Transverse colon (tissue), 4 donors: Measurements from ENCODE around the gene BORCS8.

Experiments used
- EP300 ChIP-seq: sonication (generic); formaldehyde crosslinking; IDR thresholded peaks from one replicate; pipeline ENCODE4 v1.6.1; 2017; ENCODE audit warnings: antibody characterized with exemption, low read depth
- POLR2A ChIP-seq: fragments of 450-650 bp; IDR thresholded peaks from one replicate; pipeline ENCODE4 v1.6.1; 2016; ENCODE audit warnings: antibody characterized with exemption, mild to moderate bottlenecking, moderate library complexity
- POLR2AphosphoS5 ChIP-seq, 3 donors: sonication (generic); formaldehyde crosslinking; IDR thresholded peaks; one replicate each; pipeline ENCODE4 v1.6.1; 2016; ENCODE audit warnings: antibody characterized with exemption in 3 of 3
- TF ChIP-seq, protein P1 (sequence below), 5 experiments: fragments of 200-600 bp in 3 of 5; fragments of 450-650 bp in 2 of 5; sonication (generic) in 3 of 5; IDR thresholded peaks; 1 replicate in 2 of 5; 2 replicates in 3 of 5; pipeline ENCODE4 v1.5.1; 2016 to 2017; ENCODE audit warnings: antibody characterized with exemption in 5 of 5, inconsistent platforms in 3 of 5, mild to moderate bottlenecking in 2 of 5, moderate library complexity in 1 of 5

GRCh38 chr19:19201697-19202630 is 10.0 kb upstream of the BORCS8 start:
- TF ChIP-seq, protein P1, sequence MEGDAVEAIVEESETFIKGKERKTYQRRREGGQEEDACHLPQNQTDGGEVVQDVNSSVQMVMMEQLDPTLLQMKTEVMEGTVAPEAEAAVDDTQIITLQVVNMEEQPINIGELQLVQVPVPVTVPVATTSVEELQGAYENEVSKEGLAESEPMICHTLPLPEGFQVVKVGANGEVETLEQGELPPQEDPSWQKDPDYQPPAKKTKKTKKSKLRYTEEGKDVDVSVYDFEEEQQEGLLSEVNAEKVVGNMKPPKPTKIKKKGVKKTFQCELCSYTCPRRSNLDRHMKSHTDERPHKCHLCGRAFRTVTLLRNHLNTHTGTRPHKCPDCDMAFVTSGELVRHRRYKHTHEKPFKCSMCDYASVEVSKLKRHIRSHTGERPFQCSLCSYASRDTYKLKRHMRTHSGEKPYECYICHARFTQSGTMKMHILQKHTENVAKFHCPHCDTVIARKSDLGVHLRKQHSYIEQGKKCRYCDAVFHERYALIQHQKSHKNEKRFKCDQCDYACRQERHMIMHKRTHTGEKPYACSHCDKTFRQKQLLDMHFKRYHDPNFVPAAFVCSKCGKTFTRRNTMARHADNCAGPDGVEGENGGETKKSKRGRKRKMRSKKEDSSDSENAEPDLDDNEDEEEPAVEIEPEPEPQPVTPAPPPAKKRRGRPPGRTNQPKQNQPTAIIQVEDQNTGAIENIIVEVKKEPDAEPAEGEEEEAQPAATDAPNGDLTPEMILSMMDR (IDR thresholded peaks at IDR 0.05) = no peak
- TF ChIP-seq POLR2A (no peak), POLR2AphosphoS5 (IDR thresholded peaks at IDR 0.05) (no peak), EP300 (no peak)
